Activated T-helper 17 cell treated with anti-CD3 and anti-CD28 coated beads, Interleukin-2, amount 50 U/mL, for 72 hours (primary cell): ENCODE data around the gene PHACTR2. TPM values are rescaled to one million over a fixed set of nuclear protein-coding genes. Genes with fewer than 3 reads are reported as not detected.
"Not testable (repeated sequence)": the region's sequence is repeated elsewhere in the genome, so short reads cannot be mapped to it uniquely, and the experiment has no call there.

Experiments
- ATAC-seq: fragments of 150-1000 bp; cut with Tn5 transposase; replicated peaks from 2 replicates; pipeline ENCODE4 v1.10.0; 2021; ENCODE audit warnings: mild to moderate bottlenecking, moderate library complexity
- H3K27ac Mint-ChIP-seq: one replicate; pipeline ENCODE4 v1.8.0; 2022; ENCODE audit warnings: mixed read lengths
- H3K27me3 Mint-ChIP-seq: one replicate; pipeline ENCODE4 v1.8.0; 2022; ENCODE audit warnings: mixed read lengths
- H3K36me3 Mint-ChIP-seq: one replicate; pipeline ENCODE4 v1.8.0; 2022; ENCODE audit warnings: low read depth, mild to moderate bottlenecking, mixed read lengths
- H3K4me1 Mint-ChIP-seq: one replicate; pipeline ENCODE4 v1.8.0; 2022; ENCODE audit warnings: mixed read lengths
- H3K4me3 Mint-ChIP-seq: one replicate; pipeline ENCODE4 v1.8.0; 2022; ENCODE audit warnings: mild to moderate bottlenecking, mixed read lengths
- H3K9me3 Mint-ChIP-seq: one replicate; pipeline ENCODE4 v1.8.0; 2022; ENCODE audit warnings: mixed read lengths
- total RNA-seq, 2 donors: library from RNA; stranded (reverse); gene quantifications; one replicate each; pipeline ENCODE4 v1.2.3, GENCODE V29; 2022

PHACTR2 gene
- total RNA-seq, 2 donors from 2014 or later = 32.5 to 33.7 TPM

DNA sequence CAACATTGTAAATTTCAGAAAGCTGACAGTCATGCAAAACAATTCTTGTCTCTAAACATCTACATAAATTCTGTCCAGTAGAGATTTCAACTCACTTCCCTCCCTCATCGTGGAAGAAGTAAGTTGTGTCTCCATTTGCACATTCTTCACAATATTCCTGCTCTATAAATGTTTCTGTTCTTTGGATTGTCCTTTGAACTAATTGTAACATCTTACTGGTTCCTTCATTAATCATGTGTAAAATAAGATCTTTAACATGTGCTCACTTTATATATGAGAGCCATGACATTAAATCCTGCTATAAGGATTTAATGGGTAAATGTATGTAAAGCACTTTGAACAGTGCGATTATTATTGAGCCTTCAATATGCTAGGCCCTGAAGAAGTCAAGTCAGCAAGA, 158.4 kb downstream of the PHACTR2 start:
- no peak for ATAC-seq
- Mint-ChIP-seq H3K27ac (no peak overlapping the region), H3K36me3 (no peaks in the 10 kb centered on the region), H3K4me3 (no peak overlapping the region), H3K27me3 (no peaks in the 10 kb centered on the region), H3K9me3 (no peaks in the 10 kb centered on the region), H3K4me1 (no peaks in the 10 kb centered on the region)

DNA sequence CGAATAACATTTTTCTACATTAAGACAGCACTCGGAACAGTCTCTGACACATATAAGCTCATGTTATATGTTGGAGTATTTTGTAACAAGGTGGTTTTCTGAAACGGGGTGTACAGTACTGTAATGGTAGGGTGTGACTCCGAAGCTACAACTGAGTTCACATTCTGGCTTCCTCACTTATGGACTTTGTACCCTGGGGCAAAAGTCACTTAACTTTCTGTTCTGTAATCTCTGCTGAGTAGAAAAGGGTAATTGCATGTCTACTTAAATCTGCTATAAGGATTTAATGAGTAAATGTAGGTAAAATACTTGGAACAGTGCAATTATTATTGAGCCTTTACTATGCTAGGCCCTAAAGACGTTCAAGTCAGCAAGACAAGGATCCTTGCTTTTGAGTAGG, 160.6 kb downstream of the PHACTR2 start:
- Mint-ChIP-seq H3K27ac (no peak overlapping the region), H3K4me3 (no peak overlapping the region), H3K27me3 (no peaks in the 10 kb centered on the region), H3K36me3 (peaks cover under 1% of the 10 kb centered on the region), H3K9me3 (no peaks in the 10 kb centered on the region), H3K4me1 (no peaks in the 10 kb centered on the region)
- no peak for ATAC-seq

DNA sequence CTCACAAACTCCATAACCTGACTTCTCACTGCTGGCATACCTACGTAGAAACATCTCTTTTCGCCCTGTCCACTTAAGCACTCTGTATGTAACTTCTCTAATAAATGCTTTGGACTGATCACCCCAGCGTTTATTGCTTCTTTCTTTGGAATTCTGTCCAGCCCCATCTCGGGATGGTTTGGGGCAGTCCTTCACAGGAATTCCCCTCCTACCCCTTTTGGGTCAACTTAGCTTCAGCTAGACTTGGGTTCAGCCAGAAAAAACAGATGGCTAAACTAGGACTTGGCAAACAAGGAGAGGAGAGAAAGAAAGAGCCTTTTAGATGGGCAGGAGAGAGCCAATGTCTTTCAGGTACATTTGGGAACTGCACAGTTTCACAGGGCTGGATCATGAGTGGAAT, 161.4 kb downstream of the PHACTR2 start:
- H3K9me3 Mint-ChIP-seq = no peaks in the 10 kb centered on the region
- no peak overlapping the region for H3K27ac Mint-ChIP-seq
- no peak for ATAC-seq

DNA sequence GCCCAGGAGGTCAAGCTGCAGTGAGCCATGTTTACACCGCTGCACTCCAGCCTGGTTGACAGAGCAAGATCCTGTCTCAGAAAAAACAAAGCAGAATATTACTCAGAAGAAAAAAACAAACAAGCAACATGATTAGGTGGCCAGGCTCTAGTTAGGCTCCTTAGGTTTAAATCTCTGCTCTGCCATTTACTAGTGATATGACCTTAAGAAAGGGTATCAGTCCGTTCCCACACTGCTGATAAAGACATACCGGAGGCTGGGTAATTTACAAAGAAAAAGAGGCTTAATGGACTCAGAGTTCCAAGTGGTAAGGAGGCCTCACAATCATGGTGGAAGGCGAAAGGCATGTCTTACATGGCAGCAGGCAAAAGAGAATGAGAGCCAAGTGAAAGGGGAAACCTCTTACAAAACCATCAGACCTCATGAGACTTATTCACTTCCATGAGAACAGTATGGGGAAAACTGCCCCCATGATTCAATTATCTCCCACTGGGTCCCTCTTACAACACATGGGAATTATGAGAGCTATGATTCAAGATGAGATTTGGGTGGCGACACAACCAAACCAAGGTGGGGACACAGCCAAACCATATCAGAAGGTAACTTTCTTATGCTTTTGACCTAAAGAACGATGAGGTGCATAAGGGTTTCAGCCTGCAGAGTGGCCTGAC, 163.0 kb downstream of the PHACTR2 start:
- H3K27me3 Mint-ChIP-seq = no peaks in the 10 kb centered on the region

More for the DNA sequence above, 161.4 kb downstream of the PHACTR2 start:
- peaks cover 3% of the 10 kb centered on the region for H3K4me1 Mint-ChIP-seq
- no peak overlapping the region for H3K4me3 Mint-ChIP-seq
- peaks cover 8% of the 10 kb centered on the region for H3K36me3 Mint-ChIP-seq
- no peaks in the 10 kb centered on the region for H3K27me3 Mint-ChIP-seq

DNA sequence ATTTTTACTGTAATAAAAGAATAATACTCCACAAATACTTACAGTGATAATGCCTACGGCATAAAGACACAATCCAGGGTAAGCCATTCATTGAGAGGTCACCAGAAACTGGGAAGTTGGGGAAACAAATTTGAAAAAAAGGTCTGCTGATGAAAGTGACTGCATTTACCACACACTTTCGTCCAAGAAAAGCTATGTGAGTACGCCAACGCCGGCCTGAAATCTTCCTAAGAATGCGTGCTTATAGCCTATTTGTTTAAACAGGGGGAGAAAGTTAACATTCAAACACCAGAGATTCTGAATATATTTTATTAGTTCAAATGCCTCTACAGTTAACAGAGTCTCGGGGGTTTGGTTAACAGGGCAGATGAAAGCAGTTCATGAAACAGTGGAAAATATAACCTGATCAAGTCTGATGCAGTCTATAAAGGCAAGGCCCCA, 164.7 kb downstream of the PHACTR2 start:
- peaks cover 41% of the 10 kb centered on the region for H3K36me3 Mint-ChIP-seq
- peak; percentile 48 for ATAC-seq
- H3K4me3 Mint-ChIP-seq = peak overlapping the region; percentile 92
- H3K9me3 Mint-ChIP-seq = no peaks in the 10 kb centered on the region
- H3K27me3 Mint-ChIP-seq = no peaks in the 10 kb centered on the region
- peaks cover 6% of the 10 kb centered on the region for H3K4me1 Mint-ChIP-seq
- H3K27ac Mint-ChIP-seq = peak overlapping the region; percentile 98

More for the DNA sequence above, 163.0 kb downstream of the PHACTR2 start:
- H3K4me1 Mint-ChIP-seq = peaks cover 6% of the 10 kb centered on the region
- H3K36me3 Mint-ChIP-seq = peaks cover 23% of the 10 kb centered on the region
- H3K9me3 Mint-ChIP-seq = no peaks in the 10 kb centered on the region
- H3K4me3 Mint-ChIP-seq = peak overlapping the region; percentile 5
- peak overlapping the region; percentile 50 for H3K27ac Mint-ChIP-seq
- no peak for ATAC-seq

DNA sequence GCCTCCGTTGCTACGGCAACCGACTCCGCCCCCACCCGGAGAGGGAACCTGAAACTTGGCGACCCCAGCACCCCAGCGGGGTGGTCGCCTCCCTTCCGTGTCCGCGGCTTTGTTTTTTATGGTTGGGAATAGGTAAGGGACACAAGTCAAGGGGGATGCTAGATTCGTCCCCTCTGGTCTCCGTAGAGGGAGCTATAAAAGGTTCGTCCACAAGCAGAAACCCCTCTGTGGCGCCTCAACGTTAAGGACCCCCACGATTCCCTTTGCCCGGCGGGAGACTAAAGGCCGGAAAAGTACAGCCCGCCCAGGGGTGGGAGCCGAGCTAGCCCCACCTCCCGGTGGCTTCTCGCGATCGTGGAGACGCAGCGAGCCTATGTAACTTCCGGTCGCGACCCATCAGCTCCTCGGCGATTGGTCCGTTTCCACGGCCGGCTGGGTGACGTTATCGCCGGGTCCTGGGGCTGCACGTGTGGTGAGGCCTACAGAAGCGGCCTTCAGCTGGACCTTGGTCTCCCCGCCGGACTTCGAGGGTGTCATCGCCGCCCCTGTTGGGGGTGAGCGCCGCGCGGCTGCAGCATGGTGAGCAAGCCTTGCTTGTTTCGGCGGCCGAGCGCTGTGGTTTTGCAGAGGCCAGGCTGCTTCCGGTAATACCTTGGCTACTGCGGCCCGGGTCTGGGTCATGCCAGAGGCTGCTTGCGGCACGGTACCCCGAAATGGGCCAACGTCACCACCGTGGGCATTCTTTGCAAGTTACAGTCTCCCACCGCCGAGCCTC, 165.3 kb downstream of the PHACTR2 start, which contains the start of gene LTV1:
Gene LTV1, plus strand, starts transcription at position 437 of the 775 bp plus-strand sequence. Its CDS starts 140 bp downstream, at position 577.
- peak within 1 kb of the TSS; percentile 98 for H3K27ac Mint-ChIP-seq
- H3K36me3 Mint-ChIP-seq = peaks cover 47% of the 10 kb centered on the region
- no peaks in the 10 kb centered on the region for H3K9me3 Mint-ChIP-seq
- H3K27me3 Mint-ChIP-seq = no peaks in the 10 kb centered on the region
- peaks cover 6% of the 10 kb centered on the region for H3K4me1 Mint-ChIP-seq
- peak within 1 kb of the TSS; percentile 92 for H3K4me3 Mint-ChIP-seq
- ATAC-seq = peak; percentile 99

DNA sequence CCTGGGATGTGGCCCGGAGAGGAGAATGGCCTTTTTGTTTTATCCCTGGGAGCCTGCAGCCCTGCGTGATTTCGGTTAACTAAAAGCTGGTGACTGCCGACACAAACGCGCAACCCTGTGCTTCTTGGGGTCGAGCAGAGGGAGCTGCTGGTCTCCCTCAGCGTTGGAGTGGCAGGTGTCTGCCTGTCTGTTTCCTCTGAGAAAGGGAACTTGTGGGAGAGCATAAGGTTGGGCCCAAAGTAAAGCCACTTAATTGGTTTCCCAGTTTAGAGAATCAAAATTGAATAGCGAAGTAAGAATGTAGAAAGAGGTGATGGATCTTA, 165.9 kb downstream of the PHACTR2 start:
- Mint-ChIP-seq H3K4me1 (peaks cover 10% of the 10 kb centered on the region), H3K4me3 (peak overlapping the region; percentile 92), H3K27ac (peak overlapping the region; percentile 98), H3K36me3 (peaks cover 52% of the 10 kb centered on the region), H3K9me3 (no peaks in the 10 kb centered on the region), H3K27me3 (no peaks in the 10 kb centered on the region)
- no peak for ATAC-seq

DNA sequence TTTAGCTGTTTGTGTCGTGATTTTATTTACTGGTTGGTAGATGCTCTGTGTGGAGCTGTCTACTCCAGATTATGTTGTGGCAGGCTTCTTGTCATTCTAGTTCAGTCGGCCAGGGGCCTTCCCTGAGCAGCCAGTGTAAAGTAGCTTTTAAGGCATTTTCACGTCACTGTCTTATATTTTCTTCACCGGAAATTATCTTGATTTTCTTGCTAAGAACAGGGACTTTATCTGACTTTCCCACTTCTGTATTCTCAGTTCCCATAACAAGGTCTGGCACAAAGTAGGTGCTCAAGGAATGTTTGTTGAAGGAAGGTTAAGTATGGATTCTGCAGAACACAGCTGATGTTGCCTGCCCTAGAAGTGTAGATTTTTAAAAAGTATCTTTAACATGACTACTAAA, 166.2 kb downstream of the PHACTR2 start:
- Mint-ChIP-seq H3K4me3 (peak overlapping the region; percentile 92), H3K36me3 (peaks cover 56% of the 10 kb centered on the region), H3K27me3 (no peaks in the 10 kb centered on the region), H3K9me3 (no peaks in the 10 kb centered on the region), H3K4me1 (peaks cover 11% of the 10 kb centered on the region), H3K27ac (peak overlapping the region; percentile 98)
- ATAC-seq = no peak

DNA sequence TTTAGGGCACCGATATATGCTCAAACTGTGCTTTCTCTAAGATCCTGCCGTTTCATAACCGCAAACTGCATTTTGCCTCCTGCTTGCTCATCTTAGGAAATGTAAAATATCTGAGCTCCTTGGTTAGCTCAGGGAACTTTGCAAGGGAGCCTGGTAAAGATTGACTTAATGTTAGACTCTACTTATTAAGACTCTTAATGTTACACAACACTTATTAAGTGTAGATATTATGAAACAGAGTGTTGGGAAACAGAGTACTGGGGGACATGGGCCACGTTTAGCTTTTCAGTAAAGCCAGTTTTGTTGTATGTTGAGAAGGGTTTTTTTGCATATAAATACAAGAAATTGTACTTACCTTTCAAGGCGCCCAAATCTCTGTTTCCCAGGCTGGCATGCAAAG, 167.3 kb downstream of the PHACTR2 start:
- ATAC-seq = no peak
- Mint-ChIP-seq H3K9me3 (no peaks in the 10 kb centered on the region), H3K4me3 (peak overlapping the region; percentile 92), H3K27me3 (no peaks in the 10 kb centered on the region), H3K4me1 (peaks cover 11% of the 10 kb centered on the region), H3K36me3 (peaks cover 66% of the 10 kb centered on the region), H3K27ac (no peak overlapping the region)

DNA sequence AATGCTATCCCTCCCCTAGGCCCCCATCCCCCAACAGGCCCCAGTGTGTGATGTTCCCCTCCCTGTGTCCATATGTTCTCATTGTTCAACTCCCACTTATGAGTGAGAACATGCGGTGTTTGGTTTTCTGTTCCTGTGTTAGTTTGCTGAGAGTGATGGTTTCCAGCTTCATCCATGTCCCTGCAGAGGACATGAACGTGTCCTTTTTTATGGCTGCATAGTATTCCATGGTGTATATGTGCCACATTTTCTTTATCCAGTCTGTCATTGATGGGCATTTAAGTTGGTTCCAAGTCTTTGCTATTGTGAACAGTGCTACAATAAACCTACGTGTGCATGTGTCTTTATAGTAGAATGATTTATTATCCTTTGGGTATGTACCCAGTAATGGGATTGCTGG, 173.9 kb downstream of the PHACTR2 start:
- not testable (repeated sequence) for H3K27ac Mint-ChIP-seq, ATAC-seq, H3K27me3 Mint-ChIP-seq, H3K4me3 Mint-ChIP-seq, H3K9me3 Mint-ChIP-seq
- peaks cover 23% of the 10 kb centered on the region for H3K4me1 Mint-ChIP-seq
- peaks cover 100% of the 10 kb centered on the region for H3K36me3 Mint-ChIP-seq

DNA sequence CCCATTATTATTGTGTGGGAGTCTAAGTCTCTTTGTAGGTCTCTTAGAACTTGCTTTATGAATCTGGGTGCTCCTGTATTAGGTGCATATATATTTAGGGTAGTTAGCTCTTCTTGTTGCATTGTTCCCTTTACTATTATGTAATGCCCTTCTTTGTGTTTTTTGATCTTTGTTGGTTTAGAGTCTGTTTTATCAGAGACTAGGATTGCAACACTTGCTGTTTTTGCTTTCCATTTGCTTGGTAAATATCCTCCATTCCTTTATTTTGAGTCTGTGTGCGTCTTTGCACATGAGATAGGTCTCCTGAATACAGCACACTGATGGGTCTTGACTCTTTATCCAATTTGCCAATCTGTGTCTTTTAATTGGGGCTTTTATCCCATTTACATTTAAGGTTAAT, 177.3 kb downstream of the PHACTR2 start:
- peaks cover 100% of the 10 kb centered on the region for H3K36me3 Mint-ChIP-seq
- not testable (repeated sequence) for ATAC-seq, H3K27me3 Mint-ChIP-seq, H3K4me3 Mint-ChIP-seq, H3K9me3 Mint-ChIP-seq
- H3K27ac Mint-ChIP-seq = peak overlapping the region; percentile 46
- H3K4me1 Mint-ChIP-seq = peaks cover 22% of the 10 kb centered on the region

DNA sequence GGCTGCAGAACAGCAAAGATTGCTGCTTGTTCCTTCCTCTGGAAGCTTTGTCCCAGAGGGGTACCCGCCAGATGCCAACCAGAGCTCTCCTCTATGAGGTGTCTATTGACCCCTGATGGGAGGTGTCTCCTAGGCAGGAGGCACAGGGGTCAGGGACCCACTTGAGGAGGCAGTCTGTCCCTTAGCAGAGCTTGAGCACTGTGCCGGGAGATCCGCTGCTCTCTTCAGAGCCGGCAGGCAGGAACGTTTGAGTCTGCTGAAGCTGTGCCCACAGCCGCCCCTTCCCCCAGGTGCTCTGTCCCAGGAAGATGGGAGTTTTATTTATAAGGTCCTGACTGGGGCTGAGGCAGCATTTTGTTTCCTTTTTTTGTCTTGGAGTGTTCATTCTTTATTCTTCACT, 179.0 kb downstream of the PHACTR2 start:
- H3K4me1 Mint-ChIP-seq = peaks cover 20% of the 10 kb centered on the region
- H3K4me3 Mint-ChIP-seq, H3K27me3 Mint-ChIP-seq, ATAC-seq, H3K9me3 Mint-ChIP-seq: not testable (repeated sequence)
- H3K27ac Mint-ChIP-seq = peak overlapping the region; percentile 29
- H3K36me3 Mint-ChIP-seq = peaks cover 100% of the 10 kb centered on the region

DNA sequence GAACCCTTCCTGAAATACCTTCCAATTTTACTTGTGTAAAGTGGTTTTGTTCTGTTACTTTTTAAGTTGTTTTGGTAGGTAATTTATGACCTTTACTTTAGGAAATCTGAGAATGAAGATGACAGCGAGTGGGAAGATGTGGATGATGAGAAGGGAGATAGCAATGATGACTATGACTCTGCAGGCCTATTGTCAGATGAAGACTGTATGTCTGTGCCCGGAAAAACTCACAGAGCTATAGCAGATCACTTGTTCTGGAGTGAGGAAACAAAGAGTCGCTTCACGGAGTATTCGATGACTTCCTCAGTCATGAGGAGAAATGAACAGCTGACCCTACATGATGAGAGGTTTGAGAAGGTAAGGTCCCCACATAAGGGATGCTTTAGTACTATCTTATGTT, 179.9 kb downstream of the PHACTR2 start:
- peak overlapping the region; percentile 29 for H3K27ac Mint-ChIP-seq
- no peak for ATAC-seq

DNA sequence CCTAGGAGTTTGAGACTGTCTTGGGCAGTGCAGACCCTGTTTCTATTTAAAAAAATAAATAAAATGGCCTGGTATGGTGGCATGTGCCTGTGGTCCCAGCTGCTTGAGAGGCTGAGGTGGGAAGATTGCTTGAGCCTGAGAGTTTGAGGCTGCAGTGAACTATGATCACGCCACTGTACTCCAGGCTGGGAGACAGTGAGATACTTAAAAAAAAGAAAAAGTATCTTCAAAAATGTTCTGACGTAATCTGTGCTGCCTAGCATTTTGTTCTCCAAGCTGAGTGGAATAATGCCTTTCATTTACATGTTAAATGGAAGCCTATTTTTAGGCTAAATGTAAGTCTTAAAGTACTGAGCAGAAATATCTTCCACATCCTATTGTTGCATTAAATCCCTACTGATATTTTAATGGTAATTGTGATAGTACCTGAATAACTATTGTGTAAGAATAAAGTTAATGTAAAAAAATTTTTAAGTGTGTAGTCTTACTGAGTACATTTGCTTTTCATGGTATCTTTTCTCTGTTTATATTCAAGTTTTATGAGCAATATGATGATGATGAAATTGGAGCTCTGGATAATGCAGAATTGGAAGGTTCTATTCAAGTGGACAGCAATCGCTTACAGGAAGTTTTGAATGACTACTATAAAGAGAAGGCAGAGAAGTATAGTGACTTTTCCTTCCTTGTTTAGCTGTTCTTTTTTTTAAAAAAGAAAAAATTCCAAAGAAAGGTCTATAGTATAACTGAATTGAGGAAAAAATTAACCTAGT, 182.3 kb downstream of the PHACTR2 start:
- peaks cover 6% of the 10 kb centered on the region for H3K4me1 Mint-ChIP-seq

More for the DNA sequence above, 179.9 kb downstream of the PHACTR2 start:
- no peaks in the 10 kb centered on the region for H3K9me3 Mint-ChIP-seq
- H3K4me3 Mint-ChIP-seq = no peak overlapping the region
- H3K27me3 Mint-ChIP-seq = no peaks in the 10 kb centered on the region
- peaks cover 100% of the 10 kb centered on the region for H3K36me3 Mint-ChIP-seq
- H3K4me1 Mint-ChIP-seq = peaks cover 14% of the 10 kb centered on the region

More for the DNA sequence above, 182.3 kb downstream of the PHACTR2 start:
- Mint-ChIP-seq H3K36me3 (peaks cover 98% of the 10 kb centered on the region), H3K9me3 (no peaks in the 10 kb centered on the region), H3K4me3 (no peak overlapping the region), H3K27ac (no peak overlapping the region), H3K27me3 (no peaks in the 10 kb centered on the region)
- ATAC-seq = no peak
